Endothelial cell of umbilical vein (primary cell): Measurements from ENCODE around the gene STXBP2.

ENCODE experiments used
- CTCF ChIP-seq, 2 donors: IDR thresholded peaks; 1 replicate in 1 of 2; 2 replicates in 1 of 2; pipeline ENCODE4 v1.5.1; 2011; ENCODE audit warnings: low read length in 2 of 2, mild to moderate bottlenecking in 2 of 2, moderate library complexity in 2 of 2, control low read depth in 1 of 2, inconsistent platforms in 1 of 2, low read depth in 1 of 2; ENCODE audit not compliant: insufficient read depth in 1 of 2; ENCODE audit errors: extremely low read depth in 1 of 2
- EZH2 ChIP-seq: IDR thresholded peaks from 2 replicates; pipeline ENCODE4 v1.6.1; 2012; ENCODE audit warnings: borderline replicate concordance, low read depth, mild to moderate bottlenecking, moderate library complexity, low read length, inconsistent platforms; ENCODE audit not compliant: severe bottlenecking
- FOS ChIP-seq: IDR thresholded peaks from 2 replicates; pipeline ENCODE4 v1.6.1; 2011; ENCODE audit warnings: mild to moderate bottlenecking, low read length, moderate library complexity, borderline replicate concordance; ENCODE audit not compliant: insufficient read depth
- GATA2 ChIP-seq: IDR thresholded peaks from 2 replicates; pipeline ENCODE4 v1.7.0; 2011; ENCODE audit warnings: low read depth, mild to moderate bottlenecking, moderate library complexity, mixed read lengths, low read length; ENCODE audit not compliant: insufficient read length, insufficient read depth
- JUN ChIP-seq: IDR thresholded peaks from 2 replicates; pipeline ENCODE4 v1.6.1; 2011; ENCODE audit warnings: borderline replicate concordance, low read depth; ENCODE audit not compliant: insufficient read length, insufficient read depth
- MAX ChIP-seq: IDR thresholded peaks from 2 replicates; pipeline ENCODE4 v1.6.1; 2011; ENCODE audit not compliant: insufficient read depth, insufficient read length
- MYC ChIP-seq: IDR thresholded peaks from one replicate; pipeline ENCODE4 v1.6.1; 2011; ENCODE audit warnings: mild to moderate bottlenecking, low read depth, low read length
- POLR2A ChIP-seq: IDR thresholded peaks from 2 replicates; pipeline ENCODE4 v1.6.1; 2012; ENCODE audit warnings: low read depth, mild to moderate bottlenecking, control low read depth, low read length
- POLR2AphosphoS5 ChIP-seq: IDR thresholded peaks from 2 replicates; pipeline ENCODE4 v1.6.1; 2012; ENCODE audit warnings: low read depth, mild to moderate bottlenecking, control low read depth, low read length, moderate library complexity; ENCODE audit not compliant: insufficient read depth

DNA sequence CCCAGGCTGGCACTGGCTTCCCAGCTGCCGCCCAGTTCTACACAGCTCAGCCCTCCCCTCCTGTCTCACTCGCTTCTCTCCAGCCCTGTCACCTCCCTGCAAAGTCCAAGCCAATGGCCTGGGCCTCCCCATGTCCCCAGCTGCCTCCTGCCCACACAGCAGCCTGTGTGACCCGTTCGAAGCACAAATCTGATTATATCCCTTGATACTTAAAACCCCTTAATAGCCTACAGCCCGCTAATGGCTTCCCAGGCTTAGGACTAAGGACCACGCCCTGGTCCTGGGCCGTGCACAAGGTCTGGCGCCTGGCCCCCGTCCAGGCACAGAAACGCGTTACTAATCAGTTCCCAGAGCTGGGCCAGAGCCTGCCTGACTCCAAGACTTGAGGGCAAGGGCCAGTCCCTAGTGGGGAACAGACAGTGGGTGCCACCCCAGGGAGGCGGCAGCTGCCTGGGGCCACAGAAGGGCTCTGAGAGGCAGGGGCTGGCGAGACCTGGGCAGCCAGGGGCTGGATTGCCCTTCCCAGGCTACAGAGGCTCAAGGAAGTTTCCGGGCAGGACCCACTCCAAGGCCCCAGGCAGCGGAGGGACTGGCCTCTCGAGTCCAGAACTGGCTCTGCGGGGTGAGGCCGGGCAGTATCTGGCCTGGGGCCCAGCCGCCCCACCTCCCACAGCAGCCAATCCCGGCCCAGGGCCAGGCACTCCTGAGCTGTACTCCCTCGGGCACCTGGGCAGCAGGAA is 18.0 kb upstream of the STXBP2 start:
- TF ChIP-seq CTCF (IDR thresholded peaks at IDR 0.05; ENCODE audit: extremely low read depth in 1 of 2, insufficient read depth in 1 of 2, low read depth in 1 of 2, low read length in 2 of 2) (no peak), MAX (no peak), EZH2 (no peak), POLR2A (no peak), GATA2 (no peak), JUN (no peak), POLR2AphosphoS5 (no peak), MYC (no peak), FOS (no peak)
